Measurements from ENCODE around the gene ITGA7.

ITGA7 gene

GRCh38 chr12:55707841-55708694 is at the start of gene ITGA7:
TSS of gene ITGA7 (minus strand) at chr12:55707904. CDS start at chr12:55707682, 222 bp downstream.
- peak; percentile 92 for DNase-seq (ENCODE audit: low spot score)
- no peak for FAIRE-seq

GRCh38 chr12:55755246-55755645 is 47.5 kb upstream of the ITGA7 start:
- DNase-seq (ENCODE audit: low spot score) (no peak), FAIRE-seq (no peak)

GRCh38 chr12:55748230-55748993 is 40.7 kb upstream of the ITGA7 start:
- DNase-seq (ENCODE audit: low spot score) (no peak), FAIRE-seq (no peak)

GRCh38 chr12:55746913-55747231 is 39.2 kb upstream of the ITGA7 start:
- DNase-seq (ENCODE audit: low spot score) = no peak

GRCh38 chr12:55746174-55746912 is 38.6 kb upstream of the ITGA7 start:
- FAIRE-seq (no peak), DNase-seq (ENCODE audit: low spot score) (no peak)

More at GRCh38 chr12:55746913-55747231, 39.2 kb upstream of the ITGA7 start:
- FAIRE-seq = no peak

- FAIRE-seq (no peak), DNase-seq (ENCODE audit: low spot score) (peak; percentile 20)
Measured at GRCh38 chr12:55745361-55746173, 37.9 kb upstream of the ITGA7 start.

- DNase-seq (ENCODE audit: low spot score) = no peak
- no peak for FAIRE-seq
Measured at GRCh38 chr12:55744340-55745030, 36.8 kb upstream of the ITGA7 start.

- DNase-seq (ENCODE audit: low spot score) = peak; percentile 64
- no peak for FAIRE-seq
Measured at GRCh38 chr12:55743406-55744339, 36.0 kb upstream of the ITGA7 start.

GRCh38 chr12:55742719-55743405 is 35.2 kb upstream of the ITGA7 start, which contains the start of gene GDF11:
TSS of gene GDF11 (plus strand) at chr12:55743122. CDS start at chr12:55743317, 195 bp downstream.
- DNase-seq (ENCODE audit: low spot score) = peak; percentile 91
- FAIRE-seq = no peak

- DNase-seq (ENCODE audit: low spot score) = no peak
- no peak for FAIRE-seq
Measured at GRCh38 chr12:55741931-55742680, 34.4 kb upstream of the ITGA7 start.

GRCh38 chr12:55739025-55739378 is 31.3 kb upstream of the ITGA7 start:
- DNase-seq (ENCODE audit: low spot score) = no peak
- no peak for FAIRE-seq

- FAIRE-seq = peak; percentile 35
- DNase-seq (ENCODE audit: low spot score) = peak; percentile 81
Measured at GRCh38 chr12:55738123-55739024, 30.7 kb upstream of the ITGA7 start.

- no peak for FAIRE-seq
- no peak for DNase-seq (ENCODE audit: low spot score)
Measured at GRCh38 chr12:55737581-55738122, 29.9 kb upstream of the ITGA7 start.

GRCh38 chr12:55736780-55737580 is 29.3 kb upstream of the ITGA7 start:
- FAIRE-seq = no peak
- DNase-seq (ENCODE audit: low spot score) = peak; percentile 28

GRCh38 chr12:55736076-55736475 is 28.4 kb upstream of the ITGA7 start:
- DNase-seq (ENCODE audit: low spot score) (no peak), FAIRE-seq (no peak)

- FAIRE-seq (no peak), DNase-seq (ENCODE audit: low spot score) (no peak)
Measured at GRCh38 chr12:55734595-55734994, 26.9 kb upstream of the ITGA7 start.

Measured in urothelium cell line (cell line).